H9 (cell line): ENCODE results near the gene ZNF524. TPM values are rescaled to one million over a fixed set of nuclear protein-coding genes. Genes with fewer than 3 reads are reported as not detected.

Experiments
- DNase-seq: peaks from one replicate; pipeline ENCODE4 v3.0.0-alpha.2; 2017
- H2AFZ ChIP-seq: one replicate; pipeline ENCODE4 v1.6.1; 2013; ENCODE audit warnings: mild to moderate bottlenecking, low read length, control low read depth, moderate library complexity
- H2AK5ac ChIP-seq: 2 replicates; pipeline ENCODE4 v1.6.1; 2013; ENCODE audit warnings: low read length, control low read depth, mixed read lengths; ENCODE audit not compliant: insufficient read length
- H2BK120ac ChIP-seq: one replicate; pipeline ENCODE4 v1.6.1; 2013; ENCODE audit warnings: low read depth, mild to moderate bottlenecking, low read length, control low read depth, inconsistent platforms; ENCODE audit not compliant: poor library complexity, severe bottlenecking
- H2BK12ac ChIP-seq: 2 replicates; pipeline ENCODE4 v1.6.1; 2013; ENCODE audit warnings: low read length, control low read depth, mixed read lengths, low read depth; ENCODE audit not compliant: insufficient read length
- H2BK15ac ChIP-seq: 2 replicates; pipeline ENCODE4 v1.6.1; 2013; ENCODE audit warnings: low read depth, low read length, control low read depth
- H2BK20ac ChIP-seq: one replicate; pipeline ENCODE4 v1.6.1; 2013; ENCODE audit warnings: low read depth, mild to moderate bottlenecking, low read length, control low read depth, inconsistent platforms; ENCODE audit not compliant: poor library complexity, severe bottlenecking
- H2BK5ac ChIP-seq: 2 replicates; pipeline ENCODE4 v1.6.1; 2013; ENCODE audit warnings: low read length, control low read depth, mixed read lengths; ENCODE audit not compliant: insufficient read length
- H3K14ac ChIP-seq: 2 replicates; pipeline ENCODE4 v1.6.1; 2013; ENCODE audit warnings: low read length, control low read depth; ENCODE audit not compliant: insufficient read depth
- H3K18ac ChIP-seq: 2 replicates; pipeline ENCODE4 v1.6.1; 2013; ENCODE audit warnings: low read depth, mild to moderate bottlenecking, mixed read lengths, low read length, control low read depth; ENCODE audit not compliant: insufficient read length
- H3K23ac ChIP-seq: 2 replicates; pipeline ENCODE4 v1.6.1; 2013; ENCODE audit warnings: low read length, control low read depth, mixed read lengths, low read depth; ENCODE audit not compliant: insufficient read length
- H3K23me2 ChIP-seq: 2 replicates; pipeline ENCODE4 v1.6.1; 2013; ENCODE audit warnings: low read depth, mild to moderate bottlenecking, mixed read lengths, low read length, control low read depth; ENCODE audit not compliant: insufficient read length, poor library complexity, severe bottlenecking
- H3K27ac ChIP-seq: 2 replicates; pipeline ENCODE4 v1.5.1; 2013; ENCODE audit warnings: low read length, control low read depth, mixed read lengths, low read depth; ENCODE audit not compliant: insufficient read length
- H3K27me3 ChIP-seq: 2 replicates; pipeline ENCODE4 v1.6.1; 2013; ENCODE audit warnings: low read length, control low read depth, inconsistent platforms; ENCODE audit not compliant: insufficient read depth
- H3K4ac ChIP-seq: 2 replicates; pipeline ENCODE4 v1.6.1; 2013; ENCODE audit warnings: low read depth, mild to moderate bottlenecking, control low read depth, inconsistent platforms, low read length, moderate library complexity
- H3K4me1 ChIP-seq: 2 replicates; pipeline ENCODE4 v1.6.1; 2013; ENCODE audit warnings: low read length, control low read depth, inconsistent platforms; ENCODE audit not compliant: insufficient read depth
- H3K4me2 ChIP-seq: 2 replicates; pipeline ENCODE4 v1.6.1; 2013; ENCODE audit warnings: low read length, control low read depth, mixed read lengths; ENCODE audit not compliant: insufficient read length, insufficient read depth
- H3K56ac ChIP-seq: 2 replicates; pipeline ENCODE4 v1.6.1; 2013; ENCODE audit warnings: low read depth, mild to moderate bottlenecking, mixed read lengths, low read length, control low read depth; ENCODE audit not compliant: insufficient read length
- H3K79me1 ChIP-seq: 2 replicates; pipeline ENCODE4 v1.6.1; 2013; ENCODE audit warnings: low read depth, mild to moderate bottlenecking, moderate library complexity, low read length, control low read depth, inconsistent platforms; ENCODE audit not compliant: insufficient read depth, poor library complexity, severe bottlenecking
- H3K79me2 ChIP-seq: 2 replicates; pipeline ENCODE4 v1.6.1; 2013; ENCODE audit warnings: low read length, control low read depth, inconsistent platforms; ENCODE audit not compliant: insufficient read depth
- H3K9ac ChIP-seq: 2 replicates; pipeline ENCODE4 v1.6.1; 2013; ENCODE audit warnings: low read length, control low read depth, mixed read lengths; ENCODE audit not compliant: insufficient read length; ENCODE audit errors: extremely low read depth
- H3K9me3 ChIP-seq: one replicate; pipeline ENCODE4 v1.6.1; 2013; ENCODE audit warnings: low read depth, low read length, inconsistent platforms; ENCODE audit not compliant: control insufficient read depth
- H3T11ph ChIP-seq: one replicate; pipeline ENCODE4 v1.6.1; 2013; ENCODE audit warnings: mild to moderate bottlenecking, low read length, control low read depth, inconsistent platforms
- H4K20me1 ChIP-seq: one replicate; pipeline ENCODE4 v1.6.1; 2013; ENCODE audit not compliant: control insufficient read depth, insufficient read length, insufficient read depth
- H4K5ac ChIP-seq: 2 replicates; pipeline ENCODE4 v1.6.1; 2013; ENCODE audit warnings: low read depth, mild to moderate bottlenecking, mixed read lengths, low read length, control low read depth; ENCODE audit not compliant: insufficient read length
- H4K8ac ChIP-seq: replicated peaks from 2 replicates; pipeline ENCODE4 v1.6.1; 2013; ENCODE audit warnings: low read length, control low read depth, mixed read lengths, low read depth; ENCODE audit not compliant: insufficient read length
- H4K91ac ChIP-seq: 2 replicates; pipeline ENCODE4 v1.6.1; 2013; ENCODE audit warnings: low read depth, mild to moderate bottlenecking, moderate library complexity, mixed read lengths, low read length, control low read depth; ENCODE audit not compliant: insufficient read length
- H3K27ac Mint-ChIP-seq, 3 experiments: 2 replicates in 2 of 3; 3 replicates in 1 of 3; pipeline ENCODE4 v1.8.0; 2020 to 2021; ENCODE audit warnings: mixed read lengths in 3 of 3, mild to moderate bottlenecking in 1 of 3, moderate library complexity in 1 of 3
- H3K27me3 Mint-ChIP-seq: 2 replicates; pipeline ENCODE4 v1.8.0; 2021; ENCODE audit warnings: low read depth, mild to moderate bottlenecking, moderate library complexity, mixed read lengths
- H3K36me3 Mint-ChIP-seq, 3 experiments: 2 replicates in 2 of 3; 3 replicates in 1 of 3; pipeline ENCODE4 v1.8.0; 2020 to 2021; ENCODE audit warnings: low read depth in 3 of 3, mixed read lengths in 3 of 3; ENCODE audit not compliant: insufficient read depth in 1 of 3
- H3K4me1 Mint-ChIP-seq, 2 experiments: 2 replicates each; pipeline ENCODE4 v1.8.0; 2020; ENCODE audit warnings: mixed read lengths in 2 of 2
- H3K4me3 Mint-ChIP-seq, 2 experiments: 2 replicates in 1 of 2; 3 replicates in 1 of 2; pipeline ENCODE4 v1.8.0; 2020 to 2021; ENCODE audit warnings: mild to moderate bottlenecking in 2 of 2, mixed read lengths in 2 of 2, moderate library complexity in 1 of 2
- H3K9me3 Mint-ChIP-seq, 2 experiments: 2 replicates in 1 of 2; 3 replicates in 1 of 2; pipeline ENCODE4 v1.8.0; 2020; ENCODE audit warnings: mild to moderate bottlenecking in 2 of 2, mixed read lengths in 2 of 2, moderate library complexity in 1 of 2
- CTCF ChIP-seq: fragments of 200-600 bp; sonication (generic); conservative IDR thresholded peaks from 3 replicates; pipeline ENCODE4 v1.8.0; 2021; ENCODE audit warnings: antibody characterized with exemption, mild to moderate bottlenecking
- WGBS: extraction: QIAGEN DNeasy Blood & Tissue Kit; methylation state at CpG from one replicate; pipeline ENCODE4 v1.1.7; 2013; ENCODE audit warnings: missing lambda C conversion rate, low lambda C conversion rate, mixed read lengths; ENCODE audit not compliant: insufficient read length; ENCODE audit errors: extremely low coverage; 5-methylcytosine and 5-hydroxymethylcytosine counted together
- total RNA-seq: library from RNA; stranded (reverse); gene quantifications from 2 replicates; pipeline ENCODE4 v1.2.1, GENCODE V29; 2021

Gene ZNF524
- total RNA-seq, 1 experiment from 2014 or later: 3.0 TPM

- H2BK15ac ChIP-seq: no peak overlapping the region
- H3K27ac ChIP-seq: no peak overlapping the region
- H3K9me3 ChIP-seq: no peaks in the 10 kb centered on the region
- peak overlapping the region; percentile 91 for H3K4me2 ChIP-seq
- no peak overlapping the region for H2BK5ac ChIP-seq
- H4K5ac ChIP-seq: no peak overlapping the region
- TF ChIP-seq CTCF: no peak
- peak overlapping the region; percentile 55; the same call in 1 of the 2 replicates for H3K14ac ChIP-seq
- peaks cover 19 to 57% (median 46%) of the 10 kb centered on the region in 3 experiments for H3K36me3 Mint-ChIP-seq
- H3K56ac ChIP-seq: no peak overlapping the region
- peak overlapping the region; percentile 72 to 83 for H3K4me3 Mint-ChIP-seq
- no peak overlapping the region for H3K4ac ChIP-seq
- H3K27me3 ChIP-seq: no peaks in the 10 kb centered on the region
- H3K27me3 Mint-ChIP-seq: no peaks in the 10 kb centered on the region; the same call in none of the 2 replicates
- H3K79me2 ChIP-seq: peaks cover 7% of the 10 kb centered on the region; the same call in 1 of the 2 replicates
- H2AK5ac ChIP-seq: no peak overlapping the region
- peaks cover 3% of the 10 kb centered on the region for H3K79me1 ChIP-seq
- no CpG with 5 or more reads among the region's 25 CpGs for WGBS
- H4K91ac ChIP-seq: no peak overlapping the region
- no peak overlapping the region for H2AFZ ChIP-seq
- no peak overlapping the region for H3K23ac ChIP-seq
- no peak overlapping the region for H2BK20ac ChIP-seq
- H3K18ac ChIP-seq: no peak overlapping the region
- no peaks in the 10 kb centered on the region for H3K4me1 ChIP-seq
- DNase-seq: no peak
- no peak overlapping the region for H4K8ac ChIP-seq
- H2BK120ac ChIP-seq: no peak overlapping the region
- no peak overlapping the region for H3T11ph ChIP-seq
- H2BK12ac ChIP-seq: no peak overlapping the region
- H4K20me1 ChIP-seq: peaks cover 5% of the 10 kb centered on the region
- peaks cover 14 to 28% of the 10 kb centered on the region in 2 experiments for H3K4me1 Mint-ChIP-seq
- no peaks in the 10 kb centered on the region; a peak in 2 of 5 replicates for H3K9me3 Mint-ChIP-seq
- peaks cover 26% of the 10 kb centered on the region for H3K23me2 ChIP-seq
- peak overlapping the region; percentile 41 for H3K9ac ChIP-seq
- peak overlapping the region in 1 of 3 experiments; percentile 74; a peak in 1 of 7 replicates for H3K27ac Mint-ChIP-seq
These were observed 48.6 kb downstream of the ZNF524 start for GRCh38 chr19:55648585-55649267.
